Body of pancreas (tissue), 4 donors: ENCODE results near the gene CDKN1C. TPM values are rescaled to one million over a fixed set of nuclear protein-coding genes. Genes with fewer than 3 reads are reported as not detected.

ENCODE experiments used
- ATAC-seq: fragments of 150-250 bp; one replicate; pipeline ENCODE4 v1.9.1; 2016
- DNase-seq, 4 donors: peaks; one replicate each; pipeline ENCODE4 v3.0.0-alpha.2; 2019
- H3K27ac ChIP-seq, 4 donors: fragments of 200-600 bp; sonication (generic); 1 replicate in 3 of 4; 2 replicates in 1 of 4; pipeline versions ENCODE4 v1.5.1 to v1.6.1; 2016 to 2019; ENCODE audit warnings: mild to moderate bottlenecking in 1 of 4, mixed read lengths in 1 of 4, moderate library complexity in 1 of 4
- H3K27me3 ChIP-seq, 2 donors: fragments of 200-600 bp; sonication (generic); one replicate each; pipeline ENCODE4 v1.6.0; 2016; ENCODE audit warnings: mild to moderate bottlenecking in 1 of 2
- H3K36me3 ChIP-seq, 2 donors: fragments of 200-600 bp; sonication (generic); replicated peaks in 1 of 2; 2 replicates each; pipeline ENCODE4 v1.5.1; 2016; ENCODE audit warnings: low read depth in 2 of 2; ENCODE audit not compliant: insufficient read depth in 1 of 2
- H3K4me1 ChIP-seq: fragments of 200-600 bp; sonication (generic); one replicate; pipeline ENCODE4 v1.6.0; 2016
- H3K4me3 ChIP-seq, 2 donors: fragments of 200-600 bp; sonication (generic); 1 replicate in 1 of 2; 2 replicates in 1 of 2; pipeline ENCODE4 v1.5.1; 2016 to 2019
- H3K9me3 ChIP-seq, 3 donors: fragments of 200-600 bp; sonication (generic); 1 replicate in 2 of 3; 2 replicates in 1 of 3; pipeline ENCODE4 v1.5.1; 2016
- CTCF ChIP-seq, 7 experiments: fragments of 450-650 bp in 4 of 7; fragments of 200-600 bp in 3 of 7; sonication (generic) in 3 of 7; IDR thresholded peaks; one replicate each; pipeline ENCODE4 v1.5.1; 2016 to 2019; ENCODE audit warnings: antibody characterized with exemption in 7 of 7
- POLR2A ChIP-seq, 3 donors: fragments of 450-650 bp; IDR thresholded peaks; one replicate each; pipeline ENCODE4 v1.6.1; 2016; ENCODE audit warnings: antibody characterized with exemption in 3 of 3, mild to moderate bottlenecking in 2 of 3
- WGBS, 2 donors: methylation state at CpG; one replicate each; pipeline ENCODE4 v1.1.5; 2017; 5-methylcytosine and 5-hydroxymethylcytosine counted together
- intact Hi-C: fragments of 100-400 bp; cut with DNase I; formaldehyde crosslinking; loops from one replicate; pipeline ENCODE4 v1.15.1; 2023
- total RNA-seq, 2 donors: library from RNA; depleted of rRNA; stranded (reverse); fragments of >200 nt; gene quantifications; one replicate each; pipeline ENCODE4 v1.1.0, GENCODE V29; 2016

CDKN1C gene
- total RNA-seq, 2 donors from 2014 or later: 35.3 to 231 TPM

- WGBS, 2 donors: 89 to 96% methylated on average over 9 to 16 of the region's 16 CpGs
- ATAC-seq (peak; percentile 1), DNase-seq (no peak)
- Histone ChIP-seq H3K36me3 (no peaks in the 10 kb centered on the region), H3K27ac (peak overlapping the region; percentile 12 to 80 (median 72)), H3K9me3 (no peaks in the 10 kb centered on the region), H3K4me1 (peaks cover 17% of the 10 kb centered on the region), H3K27me3 (no peaks in the 10 kb centered on the region), H3K4me3 (no peak overlapping the region)
- TF ChIP-seq CTCF (IDR thresholded peaks at IDR 0.05): no peak
- TF ChIP-seq POLR2A (IDR thresholded peaks at IDR 0.05): no peak
- intact Hi-C loops: no loop called here
Measured at GRCh38 chr11:2901196-2901796, 15.7 kb upstream of the CDKN1C start.

GRCh38 chr11:2899080-2899783 lies 13.7 kb upstream of the CDKN1C start:
- 62 to 73% methylated on average over 13 of the region's 13 CpGs for WGBS, 2 donors
- intact Hi-C loops: no loop called here
- DNase-seq: peak in 1 of 4 donors; percentile 63
- no peak overlapping the region for H3K4me3 ChIP-seq
- TF ChIP-seq CTCF (IDR thresholded peaks at IDR 0.05): no peak
- TF ChIP-seq POLR2A (IDR thresholded peaks at IDR 0.05): no peak
- peaks cover 17% of the 10 kb centered on the region for H3K4me1 ChIP-seq
- ATAC-seq: no peak
- no peaks in the 10 kb centered on the region for H3K36me3 ChIP-seq
- H3K9me3 ChIP-seq: no peaks in the 10 kb centered on the region
- no peaks in the 10 kb centered on the region for H3K27me3 ChIP-seq
- H3K27ac ChIP-seq: peak overlapping the region in 3 of 4 donors; percentile 49 to 71 (median 58)

GRCh38 chr11:2898366-2899079 lies 12.9 kb upstream of the CDKN1C start:
- no peaks in the 10 kb centered on the region for H3K9me3 ChIP-seq
- TF ChIP-seq CTCF (IDR thresholded peaks at IDR 0.05): no peak
- no peak for TF ChIP-seq POLR2A (IDR thresholded peaks at IDR 0.05)
- ATAC-seq (no peak), DNase-seq (peak in 3 of 4 donors; percentile 45 to 76 (median 55))
- peak overlapping the region in 2 of 4 donors; percentile 49 to 71 for H3K27ac ChIP-seq
- H3K27me3 ChIP-seq: no peaks in the 10 kb centered on the region
- H3K4me1 ChIP-seq: peaks cover 15% of the 10 kb centered on the region
- intact Hi-C loops: no loop called here
- 65 to 85% methylated on average over 12 of the region's 12 CpGs for WGBS, 2 donors
- H3K36me3 ChIP-seq: no peaks in the 10 kb centered on the region
- no peak overlapping the region for H3K4me3 ChIP-seq

GRCh38 chr11:2897048-2897447 lies 11.5 kb upstream of the CDKN1C start:
- WGBS, 2 donors: 85% methylated on average over 5 of the region's 6 CpGs; no CpG with 5 or more reads in 1 of the 2 donors
- Histone ChIP-seq H3K4me3 (no peak overlapping the region), H3K4me1 (peaks cover 8% of the 10 kb centered on the region), H3K27me3 (no peaks in the 10 kb centered on the region), H3K9me3 (no peaks in the 10 kb centered on the region), H3K27ac (no peak overlapping the region), H3K36me3 (no peaks in the 10 kb centered on the region)
- ATAC-seq (no peak), DNase-seq (no peak)
- intact Hi-C loops: no loop called here
- TF ChIP-seq POLR2A (IDR thresholded peaks at IDR 0.05): no peak
- no peak for TF ChIP-seq CTCF (IDR thresholded peaks at IDR 0.05)
